Upper lobe of left lung (tissue), 4 donors: Measurements from ENCODE around the gene PCCA.

Experiments used
- CTCF ChIP-seq, 6 experiments: fragments of 450-650 bp in 4 of 6; fragments of 200-600 bp in 2 of 6; sonication (generic) in 2 of 6; IDR thresholded peaks; one replicate each; pipeline ENCODE4 v1.5.1; 2016 to 2019; ENCODE audit warnings: antibody characterized with exemption in 6 of 6
- POLR2A ChIP-seq, 4 donors: fragments of 450-650 bp; IDR thresholded peaks; one replicate each; pipeline ENCODE4 v1.5.1; 2016 to 2017; ENCODE audit warnings: antibody characterized with exemption in 4 of 4, mild to moderate bottlenecking in 2 of 4
- POLR2AphosphoS5 ChIP-seq, 2 donors: sonication (generic); formaldehyde crosslinking; IDR thresholded peaks; one replicate each; pipeline ENCODE4 v1.5.1; 2017; ENCODE audit warnings: antibody characterized with exemption in 2 of 2

GRCh38 chr13:100221166-100221565 is 132.3 kb downstream of the PCCA start:
- no peak for TF ChIP-seq CTCF (IDR thresholded peaks at IDR 0.05)
- no peak for TF ChIP-seq POLR2A (IDR thresholded peaks at IDR 0.05)
- no peak for TF ChIP-seq POLR2AphosphoS5 (IDR thresholded peaks at IDR 0.05)
